Large intestine (tissue), 3 donors: ENCODE measurements around the gene PDX1. TPM values are rescaled to one million over a fixed set of nuclear protein-coding genes. Genes with fewer than 3 reads are reported as not detected.

Experiments used
- DNase-seq, 2 donors: peaks; one replicate each; pipeline versions ENCODE4 v3.0.0 to v3.0.0-alpha.2; 2013
- H3K27ac ChIP-seq: one replicate; pipeline ENCODE4 v1.5.1; 2013; ENCODE audit warnings: low read length
- H3K27me3 ChIP-seq: 2 replicates; pipeline ENCODE4 v1.6.1; 2013; ENCODE audit warnings: low read length; ENCODE audit not compliant: control insufficient read depth, insufficient read depth
- H3K36me3 ChIP-seq: 2 replicates; pipeline ENCODE4 v1.6.1; 2013; ENCODE audit warnings: low read length; ENCODE audit not compliant: control insufficient read depth, insufficient read depth
- H3K4me1 ChIP-seq: one replicate; pipeline ENCODE4 v1.6.1; 2013; ENCODE audit warnings: low read length; ENCODE audit not compliant: control insufficient read depth, insufficient read depth
- H3K4me3 ChIP-seq: one replicate; pipeline ENCODE4 v1.5.1; 2013; ENCODE audit warnings: low read length
- H3K9me3 ChIP-seq: one replicate; pipeline ENCODE4 v1.6.1; 2013; ENCODE audit warnings: mild to moderate bottlenecking, low read depth, low read length, moderate library complexity; ENCODE audit not compliant: control insufficient read depth
- WGBS: methylation state at CpG from one replicate; pipeline ENCODE4 v1.1.5; 2013; ENCODE audit warnings: low lambda C conversion rate; ENCODE audit not compliant: insufficient coverage; 5-methylcytosine and 5-hydroxymethylcytosine counted together
- polyA plus RNA-seq: library from polyadenylated mRNA; unstranded; fragments of 120-200 nt; gene quantifications from one replicate; pipeline ENCODE4 v1.2.1, GENCODE V29; 2013

The PDX1 gene
- polyA plus RNA-seq, 1 donor: 20.0 TPM

DNA sequence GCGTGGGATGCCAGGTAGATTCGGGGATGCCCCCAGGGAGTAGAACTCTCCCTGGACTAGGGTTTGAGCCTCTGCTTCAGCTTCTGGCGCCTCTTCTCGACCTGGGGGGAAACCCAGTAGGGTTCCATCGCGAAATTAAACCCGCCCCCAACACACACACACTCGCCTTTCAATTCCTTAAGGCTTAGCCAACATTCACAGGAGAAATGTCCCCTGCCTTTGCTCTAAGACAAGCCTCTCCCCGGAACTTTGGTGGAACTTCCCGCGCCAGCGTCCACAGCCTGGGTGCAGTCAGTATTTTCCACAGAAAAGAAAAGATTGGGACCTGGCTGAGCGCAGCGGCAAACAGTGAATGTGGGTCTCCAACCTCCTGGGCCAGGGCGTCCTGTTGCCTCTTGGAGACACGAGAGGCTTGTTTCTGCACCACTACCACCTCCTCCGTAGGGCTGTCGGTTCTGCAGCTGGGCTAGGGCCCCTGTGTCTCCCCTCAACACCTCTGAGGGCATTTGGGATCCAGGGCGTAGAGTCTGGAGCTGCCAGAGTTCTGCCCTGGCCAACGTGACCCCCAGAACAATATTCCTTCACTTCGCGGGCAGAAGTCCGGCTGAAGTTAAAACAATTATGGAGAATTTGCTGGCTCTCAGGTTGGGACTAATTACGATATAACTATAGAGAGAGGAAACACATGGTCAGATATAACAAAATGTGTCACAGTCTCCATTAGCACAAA lies 3.2 kb downstream of the PDX1 start:
- peaks cover 31% of the 10 kb centered on the region for H3K4me1 ChIP-seq
- no peak overlapping the region for H3K27ac ChIP-seq
- peaks cover 100% of the 10 kb centered on the region for H3K27me3 ChIP-seq
- no peak for DNase-seq
- no peak overlapping the region for H3K4me3 ChIP-seq
- peaks cover 25% of the 10 kb centered on the region for H3K9me3 ChIP-seq
- WGBS: no CpG with 5 or more reads among the region's 24 CpGs
- no peaks in the 10 kb centered on the region for H3K36me3 ChIP-seq

DNA sequence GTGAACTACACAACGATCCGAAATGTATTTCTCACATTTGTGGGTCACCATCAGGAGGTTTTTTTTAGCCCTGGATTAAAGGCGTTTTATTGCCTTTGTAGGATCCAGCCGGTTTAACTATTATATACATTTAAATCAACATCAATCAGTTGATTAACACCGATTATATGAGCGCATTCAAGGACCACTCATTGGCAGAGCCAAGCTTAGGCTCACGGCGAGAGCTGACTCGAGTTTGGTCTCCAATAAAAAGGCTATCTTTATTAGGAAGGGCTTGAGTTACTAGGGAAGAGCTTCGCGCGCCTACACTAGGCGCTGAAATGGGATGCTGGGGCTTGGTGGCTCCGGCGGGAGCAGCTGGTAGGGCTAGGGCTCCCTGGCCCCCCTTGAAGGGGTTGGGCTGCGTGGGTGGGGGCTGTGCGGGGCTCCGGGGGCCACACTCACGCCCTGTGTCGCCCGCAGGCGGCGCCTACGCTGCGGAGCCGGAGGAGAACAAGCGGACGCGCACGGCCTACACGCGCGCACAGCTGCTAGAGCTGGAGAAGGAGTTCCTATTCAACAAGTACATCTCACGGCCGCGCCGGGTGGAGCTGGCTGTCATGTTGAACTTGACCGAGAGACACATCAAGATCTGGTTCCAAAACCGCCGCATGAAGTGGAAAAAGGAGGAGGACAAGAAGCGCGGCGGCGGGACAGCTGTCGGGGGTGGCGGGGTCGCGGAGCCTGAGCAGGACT lies 4.2 kb downstream of the PDX1 start:
- peaks cover 40% of the 10 kb centered on the region for H3K4me1 ChIP-seq
- no peak overlapping the region for H3K4me3 ChIP-seq

DNA sequence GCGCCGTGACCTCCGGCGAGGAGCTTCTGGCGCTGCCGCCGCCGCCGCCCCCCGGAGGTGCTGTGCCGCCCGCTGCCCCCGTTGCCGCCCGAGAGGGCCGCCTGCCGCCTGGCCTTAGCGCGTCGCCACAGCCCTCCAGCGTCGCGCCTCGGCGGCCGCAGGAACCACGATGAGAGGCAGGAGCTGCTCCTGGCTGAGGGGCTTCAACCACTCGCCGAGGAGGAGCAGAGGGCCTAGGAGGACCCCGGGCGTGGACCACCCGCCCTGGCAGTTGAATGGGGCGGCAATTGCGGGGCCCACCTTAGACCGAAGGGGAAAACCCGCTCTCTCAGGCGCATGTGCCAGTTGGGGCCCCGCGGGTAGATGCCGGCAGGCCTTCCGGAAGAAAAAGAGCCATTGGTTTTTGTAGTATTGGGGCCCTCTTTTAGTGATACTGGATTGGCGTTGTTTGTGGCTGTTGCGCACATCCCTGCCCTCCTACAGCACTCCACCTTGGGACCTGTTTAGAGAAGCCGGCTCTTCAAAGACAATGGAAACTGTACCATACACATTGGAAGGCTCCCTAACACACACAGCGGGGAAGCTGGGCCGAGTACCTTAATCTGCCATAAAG lies 4.8 kb downstream of the PDX1 start:
- WGBS: no CpG with 5 or more reads among the region's 46 CpGs
- DNase-seq: no peak
- H3K36me3 ChIP-seq: no peaks in the 10 kb centered on the region
- H3K27me3 ChIP-seq: peaks cover 100% of the 10 kb centered on the region
- H3K4me1 ChIP-seq: peaks cover 42% of the 10 kb centered on the region
- no peak overlapping the region for H3K4me3 ChIP-seq
- H3K27ac ChIP-seq: no peak overlapping the region
- H3K9me3 ChIP-seq: peaks cover 27% of the 10 kb centered on the region

More for the DNA sequence above, 4.2 kb downstream of the PDX1 start:
- H3K36me3 ChIP-seq: no peaks in the 10 kb centered on the region
- 17% methylated on average over 1 of the region's 48 CpGs for WGBS
- H3K27ac ChIP-seq: no peak overlapping the region
- H3K9me3 ChIP-seq: peaks cover 27% of the 10 kb centered on the region
- DNase-seq: peak in 1 of 2 donors; percentile 17
- peaks cover 100% of the 10 kb centered on the region for H3K27me3 ChIP-seq

DNA sequence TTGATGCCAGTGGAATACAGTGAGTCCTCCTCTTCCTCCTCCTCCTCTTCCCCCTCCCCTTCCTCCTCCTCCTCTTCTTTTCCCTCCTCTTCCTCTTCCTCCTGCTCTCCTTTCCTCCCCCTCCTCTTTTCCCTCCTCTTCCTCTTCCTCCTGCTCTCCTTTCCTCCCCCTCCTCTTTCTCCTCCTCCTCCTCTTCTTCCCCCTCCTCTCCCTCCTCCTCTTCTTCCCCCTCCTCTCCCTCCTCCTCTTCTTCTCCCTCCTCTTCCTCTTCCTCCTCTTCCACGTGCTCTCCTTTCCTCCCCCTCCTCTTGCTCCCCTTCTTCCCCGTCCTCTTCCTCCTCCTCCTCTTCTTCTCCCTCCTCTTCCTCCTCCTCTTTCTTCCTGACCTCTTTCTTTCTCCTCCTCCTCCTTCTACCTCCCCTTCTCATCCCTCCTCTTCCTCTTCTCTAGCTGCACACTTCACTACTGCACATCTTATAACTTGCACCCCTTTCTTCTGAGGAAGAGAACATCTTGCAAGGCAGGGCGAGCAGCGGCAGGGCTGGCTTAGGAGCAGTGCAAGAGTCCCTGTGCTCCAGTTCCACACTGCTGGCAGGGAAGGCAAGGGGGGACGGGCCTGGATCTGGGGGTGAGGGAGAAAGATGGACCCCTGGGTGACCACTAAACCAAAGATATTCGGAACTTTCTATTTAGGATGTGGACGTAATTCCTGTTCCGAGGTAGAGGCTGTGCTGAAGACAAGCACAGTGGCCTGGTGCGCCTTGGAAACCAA lies 5.6 kb downstream of the PDX1 start:
- H3K9me3 ChIP-seq: peaks cover 24% of the 10 kb centered on the region
- no peak overlapping the region for H3K27ac ChIP-seq
- H3K36me3 ChIP-seq: no peaks in the 10 kb centered on the region
- no peak for DNase-seq
- peaks cover 100% of the 10 kb centered on the region for H3K27me3 ChIP-seq
- 70% methylated on average over 2 of the region's 9 CpGs for WGBS
- H3K4me3 ChIP-seq: no peak overlapping the region
- peaks cover 40% of the 10 kb centered on the region for H3K4me1 ChIP-seq

DNA sequence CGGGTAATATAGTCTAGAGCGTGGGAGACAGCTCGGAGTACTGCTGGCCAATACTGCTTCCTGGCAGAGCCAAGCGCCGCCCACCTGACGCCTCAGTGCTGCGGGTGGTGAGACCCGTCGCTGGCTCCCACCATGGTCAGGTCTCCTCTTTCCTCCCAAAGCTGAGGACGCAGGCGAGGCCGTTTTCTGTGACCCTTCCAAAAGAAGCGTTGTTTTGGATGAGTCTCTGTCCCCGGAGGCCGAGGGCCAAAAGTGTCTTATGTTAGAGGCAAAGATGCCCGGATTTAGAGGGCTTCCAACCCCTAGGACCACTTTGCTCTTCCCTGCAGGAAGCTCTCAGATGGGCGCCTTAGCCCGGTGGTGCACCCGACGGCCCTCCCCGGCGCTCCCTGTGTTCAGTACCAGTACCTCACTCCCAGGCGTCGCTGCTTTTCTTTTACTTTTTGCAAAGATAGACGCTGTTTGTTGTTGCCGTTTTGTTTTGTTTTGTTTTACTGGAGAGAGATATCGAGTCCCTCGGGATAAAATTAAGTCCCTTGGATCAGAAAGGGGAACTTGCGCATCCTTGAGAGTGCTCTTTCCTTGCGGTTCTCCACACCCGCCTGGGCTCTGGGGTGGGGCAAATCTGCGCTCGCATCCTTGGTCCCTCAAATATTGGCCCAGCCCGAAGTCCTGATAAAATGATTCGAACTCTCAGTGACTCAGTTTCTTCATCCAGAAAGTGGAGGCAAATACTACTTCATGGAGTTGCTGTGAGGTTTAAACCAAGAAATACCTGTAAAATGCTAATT lies 7.0 kb downstream of the PDX1 start:
- WGBS: 48% methylated on average over 4 of the region's 35 CpGs
- H3K4me3 ChIP-seq: no peak overlapping the region
- no peak overlapping the region for H3K27ac ChIP-seq
- H3K4me1 ChIP-seq: peaks cover 27% of the 10 kb centered on the region
- H3K9me3 ChIP-seq: peaks cover 13% of the 10 kb centered on the region
- no peaks in the 10 kb centered on the region for H3K36me3 ChIP-seq
- H3K27me3 ChIP-seq: peaks cover 94% of the 10 kb centered on the region
- no peak for DNase-seq

DNA sequence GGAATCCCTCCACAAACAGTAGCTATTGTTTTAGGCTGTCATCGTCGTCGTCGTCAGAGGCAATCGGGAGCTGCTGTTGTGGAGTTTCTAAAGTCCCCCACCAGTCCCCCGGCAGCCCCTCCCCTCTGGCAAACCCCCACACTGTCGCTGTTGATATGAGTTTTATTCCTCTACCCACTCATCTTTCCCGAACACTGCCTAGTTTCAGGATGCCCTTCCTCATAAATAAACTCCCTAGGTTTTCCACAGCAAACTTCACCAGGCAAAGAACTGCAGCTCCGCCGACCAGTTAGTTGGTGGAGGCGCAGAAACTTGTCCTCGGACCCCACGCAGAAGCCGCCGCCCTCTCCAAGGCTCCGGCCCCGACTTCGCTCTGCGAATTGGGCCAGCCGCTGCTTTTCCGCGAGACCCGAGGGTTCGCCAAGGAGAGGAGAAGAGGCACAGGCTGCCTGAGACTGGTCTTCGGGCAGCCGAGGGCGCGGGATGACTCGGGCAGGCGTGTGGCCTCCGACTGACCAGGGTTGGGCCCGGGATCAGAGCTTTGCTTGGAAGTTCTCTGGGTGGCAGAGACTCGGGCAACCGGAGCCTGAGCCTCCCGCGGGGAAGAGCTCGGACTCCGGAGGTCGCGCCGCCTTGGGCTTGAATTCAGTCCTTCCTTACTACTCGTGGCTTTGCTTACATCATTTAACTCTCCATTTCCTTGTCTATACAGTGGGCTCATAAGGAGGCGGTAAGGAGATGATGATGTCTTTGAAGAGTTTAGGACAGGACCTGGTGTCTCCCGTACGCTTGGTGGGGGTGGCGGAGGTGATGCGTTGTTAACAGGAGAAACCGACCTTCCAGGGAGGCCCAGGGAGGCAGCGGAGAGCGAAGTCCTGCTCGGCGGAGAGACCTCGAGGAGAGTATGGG lies 7.9 kb downstream of the PDX1 start:
- Histone ChIP-seq H3K4me3 (no peak overlapping the region), H3K27me3 (peaks cover 85% of the 10 kb centered on the region), H3K4me1 (peaks cover 21% of the 10 kb centered on the region), H3K27ac (no peak overlapping the region), H3K9me3 (peaks cover 13% of the 10 kb centered on the region), H3K36me3 (no peaks in the 10 kb centered on the region)
- 49% methylated on average over 2 of the region's 53 CpGs for WGBS
- peak in 1 of 2 donors; percentile 65 for DNase-seq

DNA sequence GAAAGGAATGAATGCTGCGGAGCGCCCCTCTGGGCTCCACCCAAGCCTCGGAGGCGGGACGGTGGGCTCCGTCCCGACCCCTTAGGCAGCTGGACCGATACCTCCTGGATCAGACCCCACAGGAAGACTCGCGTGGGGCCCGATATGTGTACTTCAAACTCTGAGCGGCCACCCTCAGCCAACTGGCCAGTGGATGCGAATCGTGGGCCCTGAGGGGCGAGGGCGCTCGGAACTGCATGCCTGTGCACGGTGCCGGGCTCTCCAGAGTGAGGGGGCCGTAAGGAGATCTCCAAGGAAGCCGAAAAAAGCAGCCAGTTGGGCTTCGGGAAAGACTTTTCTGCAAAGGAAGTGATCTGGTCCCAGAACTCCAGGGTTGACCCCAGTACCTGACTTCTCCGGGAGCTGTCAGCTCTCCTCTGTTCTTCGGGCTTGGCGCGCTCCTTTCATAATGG lies 8.6 kb downstream of the PDX1 start:
- Histone ChIP-seq H3K9me3 (peaks cover 13% of the 10 kb centered on the region), H3K4me3 (no peak overlapping the region), H3K27me3 (peaks cover 79% of the 10 kb centered on the region), H3K36me3 (no peaks in the 10 kb centered on the region), H3K4me1 (peaks cover 21% of the 10 kb centered on the region), H3K27ac (no peak overlapping the region)
- DNase-seq: no peak
- no CpG with 5 or more reads among the region's 26 CpGs for WGBS

DNA sequence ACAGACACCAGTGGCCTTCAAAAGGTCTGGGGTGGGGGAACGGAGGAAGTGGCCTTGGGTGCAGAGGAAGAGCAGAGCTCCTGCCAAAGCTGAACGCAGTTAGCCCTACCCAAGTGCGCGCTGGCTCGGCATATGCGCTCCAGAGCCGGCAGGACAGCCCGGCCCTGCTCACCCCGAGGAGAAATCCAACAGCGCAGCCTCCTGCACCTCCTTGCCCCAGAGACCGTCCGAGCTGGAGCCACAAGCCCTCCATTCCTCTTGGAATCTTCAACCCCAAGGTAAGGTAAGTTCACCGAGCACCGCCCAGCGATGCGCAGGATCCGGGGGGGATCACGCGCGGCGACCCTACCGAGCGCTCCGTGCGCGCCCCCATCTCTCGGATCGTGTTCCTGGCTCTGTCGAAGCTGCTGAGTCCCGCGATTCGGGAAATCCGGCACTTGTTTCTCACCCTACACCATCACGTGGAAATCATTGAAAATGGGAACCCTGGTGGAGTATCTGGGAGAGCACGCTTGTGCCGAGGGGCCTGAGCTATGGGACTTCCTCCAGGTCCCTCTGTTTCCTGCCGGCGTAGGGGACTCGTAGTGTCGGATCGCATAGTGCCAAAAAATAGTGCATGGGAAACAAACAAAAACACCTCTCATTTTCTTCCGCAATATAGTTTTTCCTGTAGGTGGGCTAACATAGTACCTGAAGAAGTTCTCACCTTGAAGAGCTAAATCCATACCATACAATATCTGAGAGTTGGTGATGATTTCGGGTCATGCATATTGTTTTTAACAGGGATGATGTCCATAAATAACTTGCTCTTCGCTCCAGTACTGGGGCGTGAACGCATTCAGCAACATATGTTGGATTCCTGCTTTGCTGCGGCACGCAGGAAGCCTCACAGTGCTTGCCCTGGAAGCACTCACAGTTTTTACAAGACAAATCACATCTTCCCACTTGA lies 9.3 kb downstream of the PDX1 start:
- Histone ChIP-seq H3K27ac (no peak overlapping the region), H3K36me3 (no peaks in the 10 kb centered on the region), H3K27me3 (peaks cover 75% of the 10 kb centered on the region), H3K4me1 (peaks cover 21% of the 10 kb centered on the region), H3K9me3 (peaks cover 13% of the 10 kb centered on the region), H3K4me3 (no peak overlapping the region)
- WGBS: 80% methylated on average over 1 of the region's 48 CpGs
- peak in 1 of 2 donors; percentile 24 for DNase-seq
